ENCODE measurements around the gene PSMD14.

GRCh38 chr2:161386228-161386824 lies 78.1 kb downstream of the PSMD14 start:
- no peak for TF ChIP-seq POLR2A (IDR thresholded peaks at IDR 0.05; ENCODE audit: low read length)
- no peak for TF ChIP-seq GATA1 (IDR thresholded peaks at IDR 0.05; ENCODE audit: low read depth, low read length)

Measured in erythroblast (primary cell).